SK-N-MC (cell line): ENCODE results near the gene FN1.

Experiments used
- EZH2 ChIP-seq: fragments of 200-600 bp; sonication (generic); IDR thresholded peaks from one replicate; pipeline ENCODE4 v1.6.1; 2017; ENCODE audit warnings: antibody characterized with exemption
- FOXP2 ChIP-seq: optimal IDR thresholded peaks from 2 replicates; pipeline ENCODE3; 2011; ENCODE audit warnings: mild to moderate bottlenecking, moderate library complexity; ENCODE audit not compliant: insufficient read depth; ENCODE audit errors: extremely low read length, control extremely low read depth
- POLR2AphosphoS5 ChIP-seq: IDR thresholded peaks from 2 replicates; pipeline ENCODE4 v1.6.1; 2012; ENCODE audit warnings: mild to moderate bottlenecking, low read depth, low read length, borderline replicate concordance

DNA sequence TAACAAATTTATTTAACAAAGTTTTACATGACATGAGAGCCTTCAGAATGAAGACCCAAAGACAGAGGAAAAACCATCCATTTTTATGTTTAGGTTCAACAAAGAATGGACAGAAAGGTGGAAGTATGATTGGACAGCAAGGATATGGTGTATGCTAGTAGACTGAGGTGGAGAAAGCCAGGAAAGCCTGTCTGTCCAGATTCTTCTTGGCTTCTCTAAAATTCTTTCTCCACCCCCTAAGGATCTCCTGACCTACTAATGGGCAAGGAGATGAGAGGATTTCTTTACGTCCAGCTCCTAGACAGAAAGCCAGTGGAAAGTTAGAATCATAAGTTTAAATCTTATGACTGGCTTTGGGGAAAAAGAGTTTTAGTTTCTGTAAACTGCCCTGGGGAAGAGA lies 121.0 kb downstream of the FN1 start:
- TF ChIP-seq EZH2 (no peak), FOXP2 (no peak), POLR2AphosphoS5 (no peak)
